ENCODE data around the gene ATP5PO. TPM values are rescaled to one million over a fixed set of nuclear protein-coding genes. Genes with fewer than 3 reads are reported as not detected.

The ATP5PO gene
- total and polyA plus RNA-seq, 2 donors (not counting 1 experiment from before 2014, with no cell fraction given) = 123 to 139 TPM

DNA sequence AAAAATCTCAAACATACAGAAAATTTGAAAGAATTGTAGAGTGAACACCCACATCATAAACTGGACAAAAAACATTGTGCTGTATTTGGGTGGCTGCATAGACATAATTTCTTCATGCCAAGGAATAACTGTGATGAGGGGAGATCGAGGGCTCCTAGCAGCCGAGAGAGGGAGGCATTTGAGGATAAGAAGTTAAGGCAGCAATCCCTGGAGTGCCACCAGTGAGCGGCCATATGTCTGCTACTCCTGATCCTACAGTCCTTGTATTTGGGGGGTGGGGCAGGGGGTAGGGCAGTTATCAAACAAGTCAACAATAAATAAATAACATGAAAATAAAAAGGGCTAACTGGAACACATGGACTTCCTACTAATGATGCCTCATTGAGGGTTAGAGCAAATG lies 54.5 kb downstream of the ATP5PO start:
- H3K9me3 Mint-ChIP-seq (ENCODE audit: insufficient read depth) = no peaks in the 10 kb centered on the region
- WGBS (ENCODE audit: insufficient coverage) = no CpG with 5 or more reads among the region's 3 CpGs

GRCh38 chr21:33860332-33860879 lies 55.2 kb downstream of the ATP5PO start:
- H3K79me2 ChIP-seq (ENCODE audit: control insufficient read depth, insufficient read depth, low read length) = no peaks in the 10 kb centered on the region
- intact Hi-C loops (cut with micrococcal nuclease) = no loop called here
- ATAC-seq (ENCODE audit: low read depth) = no peak

More for the DNA sequence above, 54.5 kb downstream of the ATP5PO start:
- TF ChIP-seq, protein P1, sequence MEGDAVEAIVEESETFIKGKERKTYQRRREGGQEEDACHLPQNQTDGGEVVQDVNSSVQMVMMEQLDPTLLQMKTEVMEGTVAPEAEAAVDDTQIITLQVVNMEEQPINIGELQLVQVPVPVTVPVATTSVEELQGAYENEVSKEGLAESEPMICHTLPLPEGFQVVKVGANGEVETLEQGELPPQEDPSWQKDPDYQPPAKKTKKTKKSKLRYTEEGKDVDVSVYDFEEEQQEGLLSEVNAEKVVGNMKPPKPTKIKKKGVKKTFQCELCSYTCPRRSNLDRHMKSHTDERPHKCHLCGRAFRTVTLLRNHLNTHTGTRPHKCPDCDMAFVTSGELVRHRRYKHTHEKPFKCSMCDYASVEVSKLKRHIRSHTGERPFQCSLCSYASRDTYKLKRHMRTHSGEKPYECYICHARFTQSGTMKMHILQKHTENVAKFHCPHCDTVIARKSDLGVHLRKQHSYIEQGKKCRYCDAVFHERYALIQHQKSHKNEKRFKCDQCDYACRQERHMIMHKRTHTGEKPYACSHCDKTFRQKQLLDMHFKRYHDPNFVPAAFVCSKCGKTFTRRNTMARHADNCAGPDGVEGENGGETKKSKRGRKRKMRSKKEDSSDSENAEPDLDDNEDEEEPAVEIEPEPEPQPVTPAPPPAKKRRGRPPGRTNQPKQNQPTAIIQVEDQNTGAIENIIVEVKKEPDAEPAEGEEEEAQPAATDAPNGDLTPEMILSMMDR (IDR thresholded peaks at IDR 0.05) = no peak
- TF ChIP-seq EZH2 (IDR thresholded peaks at IDR 0.05; ENCODE audit: borderline replicate concordance, insufficient read depth, low read depth, low read length, poor library complexity, severe bottlenecking) = no peak
- POLR2A ChIA-PET = no interaction called here
- Histone ChIP-seq H3K27me3 (replicated peaks in 1 of 4; ENCODE audit: control extremely low read depth in 1 of 4, control insufficient read depth in 3 of 4, insufficient read depth in 4 of 4, low read length in 3 of 4) (peaks cover 0 to 4% (median 0%) of the 10 kb centered on the region in 4 experiments), H3K9ac (ENCODE audit: low read length) (no peak overlapping the region), H2AFZ (ENCODE audit: insufficient read depth, low read depth, low read length, poor library complexity, severe bottlenecking) (no peak overlapping the region), H3K36me3 (replicated peaks in 1 of 2; ENCODE audit: control extremely low read depth in 1 of 2, control insufficient read depth in 1 of 2, extremely low read depth in 1 of 2, insufficient read depth in 2 of 2, low read length in 1 of 2) (no peaks in the 10 kb centered on the region), H3K9me3 (ENCODE audit: control extremely low read depth in 1 of 3, control insufficient read depth in 2 of 3, insufficient read depth in 1 of 3, low read length in 2 of 3) (no peaks in the 10 kb centered on the region), H3K27ac (ENCODE audit: low read length in 2 of 2) (no peak overlapping the region), H3K4me3 (ENCODE audit: control extremely low read depth in 1 of 5, extremely low read depth in 1 of 5, insufficient read depth in 1 of 5, low read depth in 2 of 5, low read length in 4 of 5) (no peak overlapping the region), H3K79me2 (ENCODE audit: control insufficient read depth, insufficient read depth, low read length) (no peaks in the 10 kb centered on the region), H3K4me1 (ENCODE audit: control insufficient read depth in 2 of 2, insufficient read depth in 2 of 2, low read length in 2 of 2) (no peaks in the 10 kb centered on the region), H4K20me1 (ENCODE audit: control insufficient read depth, insufficient read depth, low read length, poor library complexity, severe bottlenecking) (no peaks in the 10 kb centered on the region), H3K4me2 (replicated peaks; ENCODE audit: low read depth, low read length, poor library complexity, severe bottlenecking) (no peak overlapping the region)
- no peak for ATAC-seq (ENCODE audit: low read depth)
- Mint-ChIP-seq H3K27me3 (peaks cover 17% of the 10 kb centered on the region), H3K27ac (no peak overlapping the region), H3K4me3 (no peak overlapping the region), H3K4me1 (no peaks in the 10 kb centered on the region)
- CTCF ChIA-PET = no interaction called here
- intact Hi-C loops (cut with micrococcal nuclease) = no loop called here
- no peak for DNase-seq

More at GRCh38 chr21:33860332-33860879, 55.2 kb downstream of the ATP5PO start:
- no peak for TF ChIP-seq EZH2 (IDR thresholded peaks at IDR 0.05; ENCODE audit: borderline replicate concordance, insufficient read depth, low read depth, low read length, poor library complexity, severe bottlenecking)
- TF ChIP-seq, protein P1 (IDR thresholded peaks at IDR 0.05) = no peak
- no peaks in the 10 kb centered on the region for H3K4me1 Mint-ChIP-seq
- CTCF ChIA-PET = interaction anchor here (1.0 kb wide), 1 partner anchor 702 kb away, joined by 3 read pairs; no protein-coding TSS in a partner anchor
- WGBS (ENCODE audit: insufficient coverage) = 87% methylated on average over 8 of the region's 8 CpGs
- peaks cover 0 to 4% (median 0%) of the 10 kb centered on the region in 4 experiments for H3K27me3 ChIP-seq (replicated peaks in 1 of 4; ENCODE audit: control extremely low read depth in 1 of 4, control insufficient read depth in 3 of 4, insufficient read depth in 4 of 4, low read length in 3 of 4)
- POLR2A ChIA-PET = no interaction called here
- no peak overlapping the region for H3K4me2 ChIP-seq (replicated peaks; ENCODE audit: low read depth, low read length, poor library complexity, severe bottlenecking)
- no peak overlapping the region for H2AFZ ChIP-seq (ENCODE audit: insufficient read depth, low read depth, low read length, poor library complexity, severe bottlenecking)
- no peaks in the 10 kb centered on the region for H4K20me1 ChIP-seq (ENCODE audit: control insufficient read depth, insufficient read depth, low read length, poor library complexity, severe bottlenecking)
- no peaks in the 10 kb centered on the region for H3K9me3 ChIP-seq (ENCODE audit: control extremely low read depth in 1 of 3, control insufficient read depth in 2 of 3, insufficient read depth in 1 of 3, low read length in 2 of 3)
- H3K4me3 ChIP-seq (ENCODE audit: control extremely low read depth in 1 of 5, extremely low read depth in 1 of 5, insufficient read depth in 1 of 5, low read depth in 2 of 5, low read length in 4 of 5) = no peak overlapping the region
- H3K9me3 Mint-ChIP-seq (ENCODE audit: insufficient read depth) = no peaks in the 10 kb centered on the region
- peaks cover 20% of the 10 kb centered on the region for H3K27me3 Mint-ChIP-seq
- DNase-seq = no peak
- H3K27ac ChIP-seq (ENCODE audit: low read length in 2 of 2) = no peak overlapping the region
- no peak overlapping the region for H3K27ac Mint-ChIP-seq
- no peaks in the 10 kb centered on the region for H3K36me3 ChIP-seq (replicated peaks in 1 of 2; ENCODE audit: control extremely low read depth in 1 of 2, control insufficient read depth in 1 of 2, extremely low read depth in 1 of 2, insufficient read depth in 2 of 2, low read length in 1 of 2)
- no peak overlapping the region for H3K9ac ChIP-seq (ENCODE audit: low read length)
- H3K4me1 ChIP-seq (ENCODE audit: control insufficient read depth in 2 of 2, insufficient read depth in 2 of 2, low read length in 2 of 2) = no peaks in the 10 kb centered on the region
- H3K4me3 Mint-ChIP-seq = no peak overlapping the region

All from B cell (primary cell).